CD4-positive, alpha-beta T cell treated with Interleukin-4 for 1 hour (primary cell): ENCODE results near the gene MKKS.

Experiments
- DNase-seq, 2 donors: peaks; one replicate each; pipeline ENCODE4 v3.0.0-alpha.2; 2020 to 2022

Gene MKKS

DNA sequence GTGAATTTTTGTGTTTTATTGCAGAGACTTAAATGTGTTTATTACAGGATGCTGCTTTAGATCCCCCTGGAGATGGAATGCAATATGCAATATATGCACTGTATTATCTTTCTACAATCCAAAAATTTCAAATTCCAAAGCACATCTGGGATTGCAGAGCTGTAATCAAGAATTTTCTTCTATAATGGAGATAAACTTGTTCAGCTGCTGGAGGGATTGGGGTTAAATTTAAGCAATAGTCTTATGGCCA is 66.4 kb downstream of the MKKS start:
- no peak for DNase-seq

GRCh38 chr20:10366898-10367692 is 66.9 kb downstream of the MKKS start:
- DNase-seq = no peak

- no peak for DNase-seq
These were observed 71.3 kb downstream of the MKKS start for GRCh38 chr20:10362674-10363073.

- DNase-seq = no peak
These were observed 73.1 kb downstream of the MKKS start for GRCh38 chr20:10360878-10361277.

DNA sequence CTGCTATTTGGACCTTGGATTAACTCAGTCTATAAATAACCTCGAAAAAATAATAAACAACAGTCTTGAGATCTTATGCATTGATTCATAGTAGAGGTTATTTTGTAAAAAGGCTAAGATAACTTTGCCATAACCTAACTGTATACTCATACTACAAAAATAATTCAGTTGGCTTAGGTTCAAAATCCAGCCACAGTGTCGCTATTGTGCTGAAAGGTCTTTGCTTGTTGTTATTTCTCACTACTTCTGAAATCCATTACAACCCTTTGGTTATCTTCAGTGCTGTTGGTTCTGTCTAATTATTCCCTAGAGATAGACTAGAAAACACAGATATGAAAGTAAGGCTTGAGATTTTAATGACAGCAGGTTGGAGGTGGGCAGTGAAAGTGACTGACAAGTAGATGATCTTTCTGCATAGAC is 74.4 kb downstream of the MKKS start:
- DNase-seq = no peak

GRCh38 chr20:10357974-10358373 is 76.0 kb downstream of the MKKS start:
- peak in 1 of 2 donors; percentile 5 for DNase-seq

DNA sequence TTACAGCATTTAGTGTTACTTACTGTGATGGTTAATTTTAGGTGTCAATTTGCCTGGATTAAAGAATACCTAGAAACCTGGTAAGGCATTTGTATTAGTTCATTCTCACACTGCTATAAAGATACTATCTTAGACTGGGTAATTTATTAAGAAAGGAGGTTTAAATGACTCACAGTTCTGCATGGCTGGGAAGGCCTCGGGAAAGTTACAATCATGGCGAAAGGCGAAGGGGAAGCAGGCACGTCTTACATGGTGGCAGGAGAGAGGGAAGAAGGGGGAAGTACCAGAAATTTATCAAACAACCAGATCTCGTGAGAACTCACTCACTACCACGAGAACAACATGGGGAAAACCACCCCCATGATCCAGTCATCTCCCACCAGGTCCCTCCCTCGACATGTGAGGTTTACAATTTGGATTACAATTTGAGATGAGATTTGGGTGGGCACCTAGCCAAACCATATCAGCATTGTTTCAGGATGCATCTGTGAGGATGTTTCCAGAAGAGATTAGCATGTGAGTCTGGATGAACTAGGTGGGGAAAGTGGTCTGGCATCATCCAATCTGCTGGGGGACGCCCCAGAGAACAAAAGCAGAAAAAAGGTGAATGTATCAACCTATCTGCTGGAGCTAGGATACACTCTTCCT is 76.8 kb downstream of the MKKS start:
- DNase-seq = no peak

GRCh38 chr20:10356628-10357027 is 77.4 kb downstream of the MKKS start:
- DNase-seq = no peak

DNA sequence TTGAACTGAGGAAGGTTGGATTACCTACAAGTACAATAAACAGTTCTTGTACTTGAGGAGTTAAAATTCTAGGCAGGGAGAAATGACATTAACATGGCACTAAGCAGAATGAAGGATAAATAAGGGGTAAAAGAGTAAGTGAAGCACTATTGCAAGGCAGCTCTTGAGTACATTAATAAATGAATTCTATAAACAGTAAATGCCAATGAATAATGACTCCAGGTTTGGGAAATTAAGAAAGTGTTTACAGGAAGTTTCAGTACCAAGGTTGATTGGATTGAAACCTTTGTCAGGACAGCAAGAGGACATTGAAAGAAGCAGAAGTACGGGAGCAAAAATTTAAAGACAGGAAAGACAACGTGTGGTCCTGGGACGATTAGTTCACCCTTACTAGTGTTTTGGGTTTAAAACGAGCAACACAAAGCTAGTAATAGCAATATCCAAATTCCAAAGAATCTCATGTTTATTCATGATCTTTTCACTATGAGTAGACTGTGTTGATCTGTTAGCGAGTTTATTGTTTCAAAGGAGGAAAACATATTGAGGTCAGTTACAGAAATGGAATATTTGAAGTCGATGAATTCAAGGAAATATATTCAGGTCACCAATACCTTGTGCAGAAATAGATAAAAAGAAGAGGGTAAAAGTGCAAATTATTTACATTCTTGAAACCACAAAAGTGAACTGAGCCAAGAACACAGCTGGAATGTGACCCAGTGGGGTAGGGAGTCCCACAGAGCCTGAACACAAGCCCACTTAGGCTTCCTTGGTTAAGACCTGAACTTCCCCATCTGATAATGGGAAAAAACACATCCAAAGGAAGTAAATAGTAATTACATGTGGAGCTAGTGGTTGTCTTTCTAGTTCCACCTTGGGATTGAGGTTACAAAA is 80.8 kb downstream of the MKKS start:
- no peak for DNase-seq
